NCI-H146 (cell line): ENCODE data around the gene SLC16A4.
A peak's percentile ranks its signal among the peaks of the same experiment; 100 is the strongest.
"Not testable (repeated sequence)": the region's sequence is repeated elsewhere in the genome, so short reads cannot be mapped to it uniquely, and the experiment has no call there.

ENCODE experiments used
- DNase-seq: peaks from one replicate; lab custom pipeline; 2025; lab: John Stamatoyannopoulos, UW

Gene SLC16A4

DNA sequence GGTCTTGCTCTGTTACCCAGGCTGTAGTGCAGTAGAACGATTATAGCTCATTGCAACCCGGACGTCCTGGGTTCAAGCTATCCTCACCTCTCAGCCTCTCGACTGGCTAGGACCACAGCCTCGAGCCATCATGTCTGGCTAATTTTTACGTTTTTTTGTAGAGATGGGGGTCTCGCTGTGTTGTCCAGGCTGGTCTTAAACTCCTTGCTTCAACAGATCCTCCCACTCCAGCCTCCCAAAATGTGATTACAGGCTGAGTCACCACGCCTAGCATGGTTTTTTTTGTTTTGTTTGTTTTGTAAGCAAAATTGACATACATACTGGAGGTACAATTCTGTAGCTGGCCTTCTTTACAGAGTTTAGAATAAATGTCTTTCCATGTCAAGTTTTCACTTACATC is 17.7 kb upstream of the SLC16A4 start:
- no peak for DNase-seq

GRCh38 chr1:110407260-110408210 is 16.7 kb upstream of the SLC16A4 start, which contains the start of gene LAMTOR5:
Gene LAMTOR5 (minus strand): TSS chr1:110407694. CDS start chr1:110407620, 74 bp downstream.
- DNase-seq = peak; percentile 91

DNA sequence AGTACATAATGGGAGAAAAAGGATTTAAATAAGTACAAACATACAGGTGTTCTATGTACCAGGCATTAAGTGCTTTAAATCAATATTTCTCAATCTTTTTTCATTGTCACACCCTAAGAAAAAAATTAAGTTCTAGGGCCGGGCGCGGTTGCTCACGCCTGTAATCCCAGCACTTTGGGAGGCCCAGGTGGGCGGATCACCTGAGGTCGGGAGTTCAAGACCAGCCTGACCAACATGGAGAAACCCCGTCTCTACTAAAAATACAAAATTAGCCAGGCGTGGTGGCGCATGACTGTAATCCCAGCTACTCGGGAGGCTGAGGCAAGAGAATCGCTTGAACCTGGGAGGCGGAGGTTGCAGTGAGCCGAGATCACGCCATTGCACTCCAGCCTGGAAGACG is 15.6 kb upstream of the SLC16A4 start:
- DNase-seq = not testable (repeated sequence)

GRCh38 chr1:110404401-110404800 is 13.6 kb upstream of the SLC16A4 start:
- no peak for DNase-seq

GRCh38 chr1:110403805-110404204 is 13.0 kb upstream of the SLC16A4 start:
- DNase-seq = no peak

GRCh38 chr1:110396259-110396958 is 5.6 kb upstream of the SLC16A4 start:
- DNase-seq = not testable (repeated sequence)

GRCh38 chr1:110394493-110394820 is 3.6 kb upstream of the SLC16A4 start:
- DNase-seq = no peak

GRCh38 chr1:110393691-110394492 is 3.1 kb upstream of the SLC16A4 start:
- no peak for DNase-seq

- DNase-seq = no peak
Measured at GRCh38 chr1:110393286-110393685, 2.5 kb upstream of the SLC16A4 start.

DNA sequence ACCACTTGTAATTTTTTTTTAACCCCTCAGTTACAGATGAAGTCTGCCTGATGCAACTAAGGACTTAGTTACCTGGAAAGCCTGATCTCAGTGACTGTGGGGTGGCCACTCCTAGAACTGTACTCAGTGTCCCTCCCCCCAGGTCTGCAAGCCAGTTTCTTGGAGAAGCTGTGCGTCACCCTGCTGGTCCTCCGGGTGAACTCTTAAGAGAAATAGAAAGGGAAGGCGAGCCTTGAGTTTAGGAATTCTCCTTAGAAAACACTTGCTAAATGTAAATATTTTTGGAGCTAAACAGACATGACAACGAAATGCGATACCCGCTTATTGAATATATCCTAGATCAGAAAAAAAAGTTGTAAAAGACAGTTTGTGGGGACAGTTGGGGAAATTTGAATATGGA is 730 bp downstream of the SLC16A4 start:
- DNase-seq = no peak

DNA sequence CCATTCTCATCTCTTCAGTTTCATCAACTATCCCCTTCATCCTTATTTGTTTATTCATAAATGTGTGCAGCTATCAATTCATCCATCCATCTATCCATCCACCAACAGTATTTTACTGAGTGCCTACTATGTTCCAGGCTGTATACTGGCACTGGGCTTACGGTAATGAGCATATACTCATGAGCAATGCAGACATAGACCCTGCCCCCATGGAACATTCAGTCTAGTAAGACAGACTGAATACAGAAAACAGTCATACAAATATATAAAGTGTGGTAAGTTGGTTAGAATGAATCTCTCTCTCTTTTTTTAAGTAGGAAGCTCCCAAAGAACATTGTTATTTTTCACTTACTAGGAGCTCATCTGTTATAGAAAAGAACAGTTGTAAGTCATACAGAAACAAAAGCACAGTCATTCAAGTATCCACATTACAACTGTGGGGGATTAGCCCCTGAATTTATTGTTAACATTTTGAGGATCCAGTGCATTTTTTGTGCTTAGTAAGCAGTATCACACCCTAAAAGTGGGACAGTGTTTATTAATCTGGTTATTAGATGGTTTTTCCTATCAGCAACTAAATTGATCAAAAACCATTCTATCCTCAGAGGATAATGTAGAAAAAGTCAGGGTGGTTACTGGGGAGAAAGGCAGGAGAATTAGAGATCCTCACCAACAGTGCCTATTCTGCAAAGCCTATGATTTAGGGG is 3.6 kb downstream of the SLC16A4 start:
- no peak for DNase-seq

- no peak for DNase-seq
Measured at GRCh38 chr1:110385369-110385768, 5.5 kb downstream of the SLC16A4 start.

GRCh38 chr1:110384581-110385321 is 6.1 kb downstream of the SLC16A4 start:
- no peak for DNase-seq

DNA sequence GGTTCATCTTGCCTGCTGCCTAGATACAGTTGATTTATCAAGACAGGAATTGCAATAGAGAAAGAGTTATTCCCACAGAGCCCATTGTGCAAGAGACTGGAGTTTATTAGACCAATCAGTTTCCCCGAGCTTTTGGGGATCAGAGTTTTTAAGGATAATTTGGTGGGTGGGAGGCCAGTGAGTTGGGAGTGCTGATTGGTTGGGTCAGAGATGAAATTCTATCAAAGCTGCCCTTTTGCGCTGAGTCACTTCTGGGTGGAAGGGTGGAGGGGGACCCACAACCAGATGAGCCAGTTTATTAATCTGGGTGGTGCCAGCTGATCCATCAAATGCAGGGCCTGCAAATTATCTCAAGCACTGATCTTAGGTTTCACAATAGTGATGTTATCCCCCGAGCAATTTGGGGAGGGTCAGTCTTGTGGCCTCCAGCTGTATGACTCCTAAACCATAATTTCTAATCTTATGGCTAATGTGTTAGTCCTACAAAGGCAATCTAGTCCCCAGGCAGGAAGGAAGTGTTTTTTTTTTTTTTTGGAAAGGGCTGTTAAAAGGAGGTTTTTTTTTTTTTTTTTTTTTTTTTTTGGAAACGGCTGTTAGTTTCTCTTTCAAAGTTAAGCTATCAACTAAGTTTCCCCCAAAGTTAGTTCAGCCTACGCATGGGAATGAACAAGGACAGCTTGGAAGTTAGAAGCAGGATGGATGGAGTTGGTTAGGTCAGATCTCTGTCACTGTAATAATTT is 7.4 kb downstream of the SLC16A4 start:
- DNase-seq = no peak

- DNase-seq = no peak
Measured at GRCh38 chr1:110380672-110381283, 10.0 kb downstream of the SLC16A4 start.

- DNase-seq = no peak
Measured at GRCh38 chr1:110375490-110375889, 15.3 kb downstream of the SLC16A4 start.

- no peak for DNase-seq
Measured at GRCh38 chr1:110370827-110371226, 20.0 kb downstream of the SLC16A4 start.

GRCh38 chr1:110364221-110364620 is 26.6 kb downstream of the SLC16A4 start:
- no peak for DNase-seq

- DNase-seq = no peak
Measured at GRCh38 chr1:110361856-110362255, 29.0 kb downstream of the SLC16A4 start.

- DNase-seq = no peak
Measured at GRCh38 chr1:110360431-110360830, 30.4 kb downstream of the SLC16A4 start.
